Lower lobe of right lung (tissue), 2 donors: ENCODE measurements around the gene ABCC11. TPM values are rescaled to one million over a fixed set of nuclear protein-coding genes. Genes with fewer than 3 reads are reported as not detected.

Source experiments
- ATAC-seq, 2 donors: fragments of 200-7000 bp; cut with Tn5 transposase; one replicate each; pipeline ENCODE4 v1.9.1; 2020 to 2022; ENCODE audit warnings: mild to moderate bottlenecking in 2 of 2, moderate library complexity in 2 of 2
- DNase-seq: peaks from one replicate; pipeline ENCODE4 v3.0.0-alpha.2; 2020
- H3K27ac ChIP-seq: fragments of 200-600 bp; one replicate; pipeline ENCODE4 v1.8.0; 2022
- H3K27me3 ChIP-seq: fragments of 200-600 bp; one replicate; pipeline ENCODE4 v1.8.0; 2022; ENCODE audit warnings: low read depth
- H3K36me3 ChIP-seq: fragments of 200-600 bp; one replicate; pipeline ENCODE4 v1.8.0; 2022; ENCODE audit warnings: mild to moderate bottlenecking
- H3K4me1 ChIP-seq: fragments of 200-600 bp; one replicate; pipeline ENCODE4 v1.8.0; 2022
- H3K4me3 ChIP-seq: fragments of 200-600 bp; one replicate; pipeline ENCODE4 v1.8.0; 2022; ENCODE audit warnings: mild to moderate bottlenecking
- H3K9me3 ChIP-seq: fragments of 200-600 bp; one replicate; pipeline ENCODE4 v1.8.0; 2022
- CTCF ChIP-seq: fragments of 200-600 bp; IDR thresholded peaks from one replicate; pipeline ENCODE4 v1.8.0; 2022; ENCODE audit warnings: antibody characterized with exemption, mild to moderate bottlenecking
- intact Hi-C: fragments of 100-400 bp; cut with DNase I; formaldehyde crosslinking; loops from one replicate; pipeline ENCODE4 v1.11.0; 2022
- total RNA-seq: library from RNA; stranded (reverse); fragmentation: NEBNext Ultra II Directional; extraction: Animal tissue kit (Norgen Biotek cat#: 25700); gene quantifications from one replicate; pipeline ENCODE4 v1.2.1, GENCODE V29; 2021
- donor health status: DM: no; HTN: yes; CAD: no; lungs with severe emphysema.

Gene ABCC11
- total RNA-seq, 1 donor from 2014 or later: not detected

- no peak for TF ChIP-seq CTCF
- Histone ChIP-seq H3K4me1 (peaks cover 20% of the 10 kb centered on the region), H3K36me3 (no peaks in the 10 kb centered on the region), H3K27me3 (no peaks in the 10 kb centered on the region), H3K9me3 (no peaks in the 10 kb centered on the region), H3K4me3 (no peak overlapping the region), H3K27ac (no peak overlapping the region)
- DNase-seq (no peak), ATAC-seq (no peak)
- intact Hi-C loops: no loop called here
Measured at GRCh38 chr16:48160575-48160974, 86.8 kb downstream of the ABCC11 start.

GRCh38 chr16:48158296-48158695, 89.0 kb downstream of the ABCC11 start:
- no peak overlapping the region for H3K4me3 ChIP-seq
- H3K27me3 ChIP-seq: no peaks in the 10 kb centered on the region
- H3K27ac ChIP-seq: no peak overlapping the region
- TF ChIP-seq CTCF: no peak
- no peaks in the 10 kb centered on the region for H3K36me3 ChIP-seq
- H3K9me3 ChIP-seq: no peaks in the 10 kb centered on the region
- intact Hi-C loops: loop anchor here (10.0 kb wide), 1 partner anchor 1013 kb away; the partner anchor contains the start of gene NETO2
- ATAC-seq: no peak
- H3K4me1 ChIP-seq: peaks cover 12% of the 10 kb centered on the region
- no peak for DNase-seq

- H3K4me3 ChIP-seq: no peak overlapping the region
- no peak for DNase-seq
- TF ChIP-seq CTCF: no peak
- no peaks in the 10 kb centered on the region for H3K9me3 ChIP-seq
- no peaks in the 10 kb centered on the region for H3K36me3 ChIP-seq
- intact Hi-C loops: loop anchor here (10.0 kb wide), 1 partner anchor 1013 kb away; the partner anchor contains the start of gene NETO2
- H3K27me3 ChIP-seq: no peaks in the 10 kb centered on the region
- H3K4me1 ChIP-seq: peaks cover 12% of the 10 kb centered on the region
- no peak overlapping the region for H3K27ac ChIP-seq
- ATAC-seq: no peak
Measured at GRCh38 chr16:48157794-48158193, 89.5 kb downstream of the ABCC11 start.

- no peak for DNase-seq
Measured at GRCh38 chr16:48157302-48157701, 90.0 kb downstream of the ABCC11 start.

GRCh38 chr16:48156790-48157209, 90.5 kb downstream of the ABCC11 start:
- peak; percentile 98 for TF ChIP-seq CTCF
- Histone ChIP-seq H3K36me3 (no peaks in the 10 kb centered on the region), H3K27ac (no peak overlapping the region), H3K9me3 (no peaks in the 10 kb centered on the region), H3K4me1 (peaks cover 12% of the 10 kb centered on the region), H3K27me3 (no peaks in the 10 kb centered on the region), H3K4me3 (peak overlapping the region; percentile 27)
- intact Hi-C loops: loop anchor here (10.0 kb wide), 1 partner anchor 1012 kb away; the partner anchor contains the start of gene NETO2
- peak; percentile 91 for DNase-seq
- peak; percentile 93 to 95 for ATAC-seq

More at GRCh38 chr16:48157302-48157701, 90.0 kb downstream of the ABCC11 start:
- no peaks in the 10 kb centered on the region for H3K9me3 ChIP-seq
- H3K4me1 ChIP-seq: peaks cover 12% of the 10 kb centered on the region
- H3K27ac ChIP-seq: no peak overlapping the region
- intact Hi-C loops: loop anchor here (10.0 kb wide), 1 partner anchor 1013 kb away; the partner anchor contains the start of gene NETO2
- no peak for ATAC-seq
- H3K27me3 ChIP-seq: no peaks in the 10 kb centered on the region
- H3K36me3 ChIP-seq: no peaks in the 10 kb centered on the region
- no peak for TF ChIP-seq CTCF
- H3K4me3 ChIP-seq: no peak overlapping the region
